Measurements from ENCODE around the gene ZNF488. TPM values are rescaled to one million over a fixed set of nuclear protein-coding genes. Genes with fewer than 3 reads are reported as not detected.

ZNF488 gene
- polyA plus RNA-seq, 1 of the 3 experiments (the other 2 are of a cell fraction): 0.59 TPM

DNA sequence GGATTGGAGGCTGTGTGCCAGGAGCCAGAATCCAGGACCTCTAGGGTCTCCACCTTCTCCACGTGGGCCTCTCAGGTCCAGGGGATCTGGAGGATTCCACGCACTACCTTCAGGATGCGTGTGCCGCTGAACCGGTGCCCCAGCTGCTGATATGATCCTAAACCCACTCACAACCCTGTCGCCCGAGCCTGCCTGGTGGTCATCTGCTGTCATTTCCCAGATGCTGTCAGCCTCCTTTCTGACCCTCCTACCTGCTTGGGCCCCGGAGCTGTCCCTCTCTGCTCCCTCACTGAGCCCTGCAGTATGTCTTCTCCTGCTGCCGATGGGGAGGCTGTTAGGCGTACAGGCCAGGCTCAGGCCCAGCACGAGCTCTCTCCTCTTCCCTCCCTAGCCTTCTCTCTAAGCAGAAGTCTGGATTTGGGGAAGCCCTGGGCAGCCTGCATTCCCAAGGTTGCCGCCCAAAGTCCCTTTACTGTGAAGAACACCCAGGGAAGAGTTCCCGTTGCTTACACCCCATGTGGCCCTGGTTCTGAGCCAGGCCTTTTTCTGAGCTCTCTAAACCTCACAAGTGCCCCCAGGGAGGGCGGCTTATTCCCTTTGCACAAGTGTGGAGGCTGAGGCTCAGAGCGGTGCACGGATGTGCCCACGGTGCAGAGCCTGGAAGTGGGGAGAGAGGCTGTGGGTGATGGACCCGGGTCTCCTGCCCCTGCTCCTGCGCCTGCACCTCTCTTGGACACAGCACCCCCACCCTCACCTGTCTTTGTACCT is 30.8 kb upstream of the ZNF488 start:
- no peak overlapping the region for H2AFZ ChIP-seq (ENCODE audit: low read depth)
- H3K27me3 ChIP-seq (ENCODE audit: insufficient read depth): no peaks in the 10 kb centered on the region
- H4K20me1 ChIP-seq (ENCODE audit: insufficient read depth): no peaks in the 10 kb centered on the region
- CTCF ChIA-PET: no interaction called here
- POLR2A ChIA-PET: no interaction called here
- H3K79me2 ChIP-seq (ENCODE audit: insufficient read depth): no peaks in the 10 kb centered on the region
- H3K4me3 ChIP-seq (ENCODE audit: low read depth in 2 of 2, low read length in 1 of 2): no peak overlapping the region
- no peaks in the 10 kb centered on the region for H3F3A ChIP-seq (replicated peaks; ENCODE audit: insufficient read depth)
- WGBS (ENCODE audit: low lambda C conversion rate): 70% methylated on average over 10 of the region's 19 CpGs
- no peaks in the 10 kb centered on the region for H3K9me3 ChIP-seq
- H3K27ac ChIP-seq (ENCODE audit: low read depth in 2 of 2, low read length in 1 of 2): no peak overlapping the region
- H3K4me2 ChIP-seq: no peak overlapping the region
- 0 out of 4 replicates have a peak, but pooled peaks cover 0 to 4% of the 10 kb centered on the region in 2 experiments for H3K4me1 ChIP-seq (ENCODE audit: control insufficient read depth in 1 of 2, insufficient read depth in 2 of 2, low read depth in 1 of 2, low read length in 1 of 2)
- H3K36me3 ChIP-seq (replicated peaks in 1 of 2; ENCODE audit: control insufficient read depth in 1 of 2, insufficient read depth in 2 of 2, low read length in 1 of 2): no peaks in the 10 kb centered on the region
- DNase-seq: no peak
- H3K9ac ChIP-seq: no peak overlapping the region
- H3K9me2 ChIP-seq: no peaks in the 10 kb centered on the region
- no peak for TF ChIP-seq MXI1 (IDR thresholded peaks at IDR 0.05; ENCODE audit: low read depth, low read length)
- no peak for TF ChIP-seq TAF1 (IDR thresholded peaks at IDR 0.05; ENCODE audit: borderline replicate concordance, low read depth, low read length)
- no peak for TF ChIP-seq TCF12 (IDR thresholded peaks at IDR 0.05)
- no peak for TF ChIP-seq USF2 (IDR thresholded peaks at IDR 0.05; ENCODE audit: borderline replicate concordance, low read depth, low read length)
- no peak for TF ChIP-seq RCOR1 (IDR thresholded peaks at IDR 0.05; ENCODE audit: low read length)
- TF ChIP-seq CTCF (IDR thresholded peaks at IDR 0.05): no peak
- TF ChIP-seq SIN3A (IDR thresholded peaks at IDR 0.05; ENCODE audit: borderline replicate concordance, low read depth, low read length): no peak
- no peak for TF ChIP-seq RAD21 (IDR thresholded peaks at IDR 0.05; ENCODE audit: low read length)
- TF ChIP-seq, protein P1, sequence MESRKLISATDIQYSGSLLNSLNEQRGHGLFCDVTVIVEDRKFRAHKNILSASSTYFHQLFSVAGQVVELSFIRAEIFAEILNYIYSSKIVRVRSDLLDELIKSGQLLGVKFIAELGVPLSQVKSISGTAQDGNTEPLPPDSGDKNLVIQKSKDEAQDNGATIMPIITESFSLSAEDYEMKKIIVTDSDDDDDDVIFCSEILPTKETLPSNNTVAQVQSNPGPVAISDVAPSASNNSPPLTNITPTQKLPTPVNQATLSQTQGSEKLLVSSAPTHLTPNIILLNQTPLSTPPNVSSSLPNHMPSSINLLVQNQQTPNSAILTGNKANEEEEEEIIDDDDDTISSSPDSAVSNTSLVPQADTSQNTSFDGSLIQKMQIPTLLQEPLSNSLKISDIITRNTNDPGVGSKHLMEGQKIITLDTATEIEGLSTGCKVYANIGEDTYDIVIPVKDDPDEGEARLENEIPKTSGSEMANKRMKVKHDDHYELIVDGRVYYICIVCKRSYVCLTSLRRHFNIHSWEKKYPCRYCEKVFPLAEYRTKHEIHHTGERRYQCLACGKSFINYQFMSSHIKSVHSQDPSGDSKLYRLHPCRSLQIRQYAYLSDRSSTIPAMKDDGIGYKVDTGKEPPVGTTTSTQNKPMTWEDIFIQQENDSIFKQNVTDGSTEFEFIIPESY (IDR thresholded peaks at IDR 0.05; ENCODE audit: borderline replicate concordance, low read depth): no peak
- TF ChIP-seq ELF1 (IDR thresholded peaks at IDR 0.05): no peak
- TF ChIP-seq GABPA (IDR thresholded peaks at IDR 0.05; ENCODE audit: low read depth): no peak
- TF ChIP-seq IRF3 (IDR thresholded peaks at IDR 0.05; ENCODE audit: low read depth, low read length): no peak
- TF ChIP-seq REST (IDR thresholded peaks at IDR 0.05; ENCODE audit: low read depth, low read length): no peak
- TF ChIP-seq EZH2phosphoT487 (IDR thresholded peaks at IDR 0.05; ENCODE audit: borderline replicate concordance, low read depth): no peak
- no peak for TF ChIP-seq GATA2 (CRISPR knock-in tag; IDR thresholded peaks at IDR 0.05)
